Measurements from ENCODE around the gene LSM2. TPM values are rescaled to one million over a fixed set of nuclear protein-coding genes. Genes with fewer than 3 reads are reported as not detected.
A peak's percentile ranks its signal among the peaks of the same experiment; 100 is the strongest.

The LSM2 gene
- total RNA-seq, 4 donors from 2014 or later = 27.1 to 70.8 (median 36.6) TPM

DNA sequence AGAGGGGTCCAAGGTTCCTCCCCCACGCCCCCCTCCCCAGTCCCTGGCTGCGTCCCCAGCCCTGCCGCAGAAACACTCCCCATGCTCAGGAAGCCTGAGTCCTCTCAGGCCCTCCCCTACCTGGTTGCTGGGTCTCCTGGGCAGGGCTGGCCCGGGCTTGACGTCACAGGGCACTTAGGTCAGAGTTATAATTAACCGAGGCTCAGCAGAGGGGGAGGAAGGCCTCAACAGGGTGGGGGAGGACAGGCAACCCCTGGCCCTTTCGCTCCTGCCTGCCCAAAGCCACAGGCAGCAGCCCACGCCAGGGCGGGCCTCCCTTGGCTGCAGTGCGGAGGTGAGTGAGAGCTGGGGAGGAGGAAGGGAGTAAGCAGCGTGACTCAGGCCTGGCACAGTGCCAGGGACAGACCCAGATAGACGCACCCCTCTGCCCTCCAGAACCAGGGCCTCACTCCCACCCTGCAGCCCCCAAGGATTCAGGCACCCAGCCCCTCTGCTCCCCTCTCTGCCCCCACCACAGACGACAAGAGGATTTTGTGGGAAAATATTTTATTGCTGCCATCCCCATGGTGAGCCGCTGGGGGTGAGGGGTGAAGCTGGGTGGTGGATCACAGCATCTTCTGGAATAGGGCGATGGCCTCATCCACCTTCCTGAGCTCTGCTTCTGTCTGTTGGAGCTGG is 29.6 kb downstream of the LSM2 start, which contains the start of gene VWA7:
Gene VWA7, minus strand, starts transcription at position 340 of the 678 bp plus-strand sequence. CDS start 549 bp downstream, outside the sequence.
- H3K36me3 ChIP-seq = peaks cover 13 to 44% (median 26%) of the 10 kb centered on the region in 3 donors
- peak within 1 kb of the TSS; percentile 45 to 73 (median 64) for H3K27ac ChIP-seq
- peak within 1 kb of the TSS in 1 of 4 donors; percentile 45 for H3K4me3 ChIP-seq
- no peak for TF ChIP-seq CTCF (IDR thresholded peaks at IDR 0.05)
- TF ChIP-seq POLR2A (IDR thresholded peaks at IDR 0.05) = peak in 1 of 4 donors; percentile 26
- 29 to 100% methylated on average over 1 to 3 of the region's 15 CpGs for WGBS, 2 donors
- peaks cover 13 to 32% (median 14%) of the 10 kb centered on the region in 3 donors for H3K4me1 ChIP-seq
- no peak for DNase-seq
- no peaks in the 10 kb centered on the region for H3K27me3 ChIP-seq
- H3K9me3 ChIP-seq = no peaks in the 10 kb centered on the region
- intact Hi-C loops (cut with DNase I) = no loop called here

GRCh38 chr6:31776485-31776988 is 30.2 kb downstream of the LSM2 start:
- WGBS, 2 donors = 34 to 41% methylated on average over 7 to 11 of the region's 14 CpGs
- no peak for DNase-seq
- H3K27ac ChIP-seq = peak overlapping the region; percentile 45 to 73 (median 64)
- H3K9me3 ChIP-seq = no peaks in the 10 kb centered on the region
- peaks cover 13 to 32% (median 14%) of the 10 kb centered on the region in 3 donors for H3K4me1 ChIP-seq
- intact Hi-C loops (cut with DNase I) = no loop called here
- no peaks in the 10 kb centered on the region for H3K27me3 ChIP-seq
- H3K36me3 ChIP-seq = peaks cover 13 to 38% (median 26%) of the 10 kb centered on the region in 3 donors
- H3K4me3 ChIP-seq = peak overlapping the region in 1 of 4 donors; percentile 45
- TF ChIP-seq POLR2A (IDR thresholded peaks at IDR 0.05) = no peak
- no peak for TF ChIP-seq CTCF (IDR thresholded peaks at IDR 0.05)

- intact Hi-C loops (cut with DNase I) = no loop called here
- H3K9me3 ChIP-seq = no peaks in the 10 kb centered on the region
- H3K27ac ChIP-seq = peak overlapping the region in 1 of 4 donors; percentile 36
- no peak overlapping the region for H3K4me3 ChIP-seq
- TF ChIP-seq CTCF (IDR thresholded peaks at IDR 0.05) (no peak), POLR2A (IDR thresholded peaks at IDR 0.05) (no peak)
- WGBS, 2 donors = 84 to 96% methylated on average over 5 to 13 of the region's 32 CpGs
- no peaks in the 10 kb centered on the region for H3K27me3 ChIP-seq
- DNase-seq = no peak
- H3K4me1 ChIP-seq = peaks cover 13 to 32% (median 14%) of the 10 kb centered on the region in 3 donors
- peaks cover 13 to 32% (median 22%) of the 10 kb centered on the region in 3 donors for H3K36me3 ChIP-seq
Observed at GRCh38 chr6:31775633-31776484, 30.9 kb downstream of the LSM2 start.

DNA sequence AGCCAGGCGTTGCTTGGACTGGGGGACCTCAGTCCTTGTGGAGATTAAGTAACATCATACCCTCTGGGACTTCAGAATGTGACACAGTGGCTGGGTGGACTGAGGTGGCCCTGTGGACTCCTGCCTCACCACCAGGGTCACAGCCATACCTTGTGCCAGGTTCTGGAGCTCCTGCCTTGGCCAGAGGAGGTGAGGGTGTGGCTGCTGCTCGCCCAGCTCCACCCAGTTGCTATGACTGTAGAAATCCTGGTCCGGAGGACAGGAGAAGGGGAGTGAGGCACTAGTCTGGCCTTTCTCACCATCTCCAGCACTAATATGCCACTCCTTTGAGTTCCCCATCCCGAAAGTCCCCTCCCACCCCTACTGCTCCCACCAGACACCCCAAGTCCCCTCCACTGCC is 31.6 kb downstream of the LSM2 start:
- WGBS, 2 donors = 52 to 69% methylated on average over 2 of the region's 4 CpGs
- Histone ChIP-seq H3K36me3 (peaks cover 10 to 25% (median 15%) of the 10 kb centered on the region in 3 donors), H3K4me3 (no peak overlapping the region), H3K4me1 (peaks cover 13 to 37% (median 14%) of the 10 kb centered on the region in 3 donors), H3K27ac (peak overlapping the region in 1 of 4 donors; percentile 36), H3K27me3 (no peaks in the 10 kb centered on the region), H3K9me3 (no peaks in the 10 kb centered on the region)
- intact Hi-C loops (cut with DNase I) = no loop called here
- TF ChIP-seq CTCF (IDR thresholded peaks at IDR 0.05) = peak in 3 of 6 experiments; percentile 6 to 41 (median 17)
- TF ChIP-seq POLR2A (IDR thresholded peaks at IDR 0.05) = no peak
- no peak for DNase-seq
